HEK293T (cell line): ENCODE measurements around the gene HSPA9.

Experiments used
- HDGF ChIP-seq: fragments of 450-650 bp; IDR thresholded peaks from 2 replicates; pipeline ENCODE4 v1.6.1; 2017; ENCODE audit warnings: antibody characterized with exemption, borderline replicate concordance
- LEF1 ChIP-seq: fragments of 450-650 bp; IDR thresholded peaks from 2 replicates; pipeline ENCODE4 v1.6.1; 2017; ENCODE audit warnings: mild to moderate bottlenecking, borderline replicate concordance
- SUZ12 ChIP-seq: fragments of 450-650 bp; IDR thresholded peaks from 2 replicates; pipeline ENCODE4 v1.6.1; 2016; ENCODE audit warnings: mild to moderate bottlenecking
- TARDBP ChIP-seq: fragments of 450-650 bp; IDR thresholded peaks from 2 replicates; pipeline ENCODE4 v1.6.1; 2016

DNA sequence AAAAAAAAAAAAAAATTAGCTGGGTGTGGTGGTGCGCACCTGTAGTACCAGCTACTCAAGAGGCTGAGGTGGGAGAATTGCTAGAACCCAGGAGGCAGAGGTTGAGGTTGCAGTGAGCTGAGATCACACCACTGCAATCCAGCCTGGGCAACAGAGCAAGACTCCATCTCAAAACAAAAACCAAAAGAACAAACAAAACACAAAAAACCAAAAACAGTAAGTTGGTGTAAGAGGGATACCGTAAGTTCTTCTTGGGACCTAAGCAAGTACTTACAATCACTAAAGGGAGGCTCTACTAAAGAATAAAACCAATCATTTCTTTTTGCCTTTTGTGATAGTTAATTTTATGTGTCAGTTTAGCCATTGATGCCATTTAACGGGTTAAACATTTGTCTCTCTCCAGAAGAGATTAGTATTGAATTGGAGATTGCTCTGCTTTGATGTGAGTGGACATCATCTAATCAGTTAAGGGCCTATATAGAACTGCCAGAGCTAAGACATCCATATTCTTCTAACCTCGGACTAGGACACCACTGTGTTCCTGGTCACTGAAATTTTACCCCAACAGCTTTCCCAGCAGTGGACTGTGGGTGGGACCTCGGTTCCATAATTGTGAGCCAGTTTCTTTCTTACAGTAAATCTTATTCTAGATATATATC is 21.6 kb downstream of the HSPA9 start:
- TF ChIP-seq HDGF (no peak), LEF1 (no peak), TARDBP (no peak), SUZ12 (no peak)
